GM18498 (cell line): ENCODE data around the gene C1QB.
"Not testable (repeated sequence)": the region's sequence is repeated elsewhere in the genome, so short reads cannot be mapped to it uniquely, and the experiment has no call there.

Source experiments
- ATAC-seq: cut with Tn5 transposase; IDR thresholded peaks from one replicate; pipeline ENCODE4 v1.9.1; 2021; ENCODE audit warnings: mild to moderate bottlenecking, moderate library complexity; ENCODE audit not compliant: unreplicated experiment

Gene C1QB

DNA sequence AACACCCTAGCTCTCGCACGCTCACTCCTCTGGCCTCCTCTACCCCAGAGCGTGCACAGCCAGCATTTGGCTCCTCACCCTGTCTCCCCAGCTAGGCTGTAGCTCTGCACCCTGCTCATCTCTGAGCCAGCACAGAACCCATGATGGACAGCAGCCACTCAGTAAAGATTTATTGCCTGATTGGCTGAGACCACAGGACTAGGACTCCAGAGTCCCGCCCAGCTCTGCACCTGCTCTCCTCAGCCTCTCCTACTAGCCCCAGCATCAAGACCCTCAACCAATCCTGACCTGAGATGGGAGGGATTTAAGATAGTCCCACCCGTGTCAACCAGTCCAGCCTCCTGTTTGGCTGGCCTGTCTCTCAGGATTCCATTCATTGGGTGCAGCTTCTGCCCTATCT, 9.3 kb downstream of the C1QB start:
- ATAC-seq = no peak

DNA sequence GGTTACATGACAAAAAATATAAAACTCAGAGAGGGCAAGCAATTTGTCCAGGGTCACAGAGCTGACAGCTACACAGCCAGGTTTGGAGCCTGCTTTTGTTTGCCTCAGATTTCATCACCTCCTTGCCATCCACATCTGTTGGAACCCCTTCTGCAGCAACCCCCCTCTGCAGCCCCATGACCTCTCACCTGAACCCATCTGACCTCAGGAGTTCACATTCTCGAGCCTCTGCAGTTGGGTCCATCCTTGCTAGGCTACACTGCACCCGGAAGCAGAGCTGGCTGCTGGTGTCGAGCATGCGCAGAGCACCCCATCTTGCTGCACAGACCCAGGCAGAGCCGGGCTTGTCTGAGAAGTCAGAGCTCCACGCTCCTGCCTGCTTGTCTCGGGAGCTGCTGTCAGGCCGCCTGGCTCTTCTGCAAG, 10.0 kb downstream of the C1QB start:
- ATAC-seq = no peak

DNA sequence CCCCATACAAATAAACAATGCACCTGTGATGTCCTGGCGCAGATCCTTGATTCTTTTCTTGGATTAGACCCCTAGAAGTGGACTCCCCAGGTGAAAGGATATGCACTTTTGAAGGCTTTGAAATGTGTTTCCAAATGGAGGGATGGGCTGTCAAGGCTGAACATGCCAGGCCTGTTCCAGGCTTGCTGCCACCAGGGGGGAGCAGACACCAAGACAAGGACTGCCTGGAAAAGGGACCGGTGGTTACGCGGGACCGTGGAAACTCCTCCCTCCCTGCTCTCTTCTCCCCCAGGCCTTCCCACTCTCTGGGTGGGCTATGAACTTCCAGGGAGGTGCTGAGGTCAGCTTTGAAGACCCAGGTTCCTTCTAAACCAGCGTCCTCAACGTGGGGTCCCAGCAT, 12.7 kb downstream of the C1QB start:
- ATAC-seq = no peak

DNA sequence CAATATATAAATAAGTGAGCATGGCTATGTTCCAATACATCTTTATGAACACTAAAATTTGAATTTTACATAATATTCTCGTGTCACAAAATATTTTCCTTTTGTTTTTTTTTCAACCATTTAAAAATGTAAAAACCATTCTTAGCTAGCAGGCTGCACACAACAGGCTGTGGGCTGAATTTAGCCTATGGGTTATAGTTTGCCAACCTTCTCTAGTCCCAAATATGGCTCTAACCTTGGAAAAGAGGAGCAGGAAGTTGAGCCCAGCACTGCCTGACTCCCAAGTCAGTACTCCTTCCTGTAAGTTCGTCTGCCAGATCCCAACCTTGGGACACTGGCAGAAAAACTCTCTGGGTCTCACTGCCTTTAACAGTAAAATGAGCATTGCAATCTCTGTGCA, 13.4 kb downstream of the C1QB start:
- no peak for ATAC-seq

DNA sequence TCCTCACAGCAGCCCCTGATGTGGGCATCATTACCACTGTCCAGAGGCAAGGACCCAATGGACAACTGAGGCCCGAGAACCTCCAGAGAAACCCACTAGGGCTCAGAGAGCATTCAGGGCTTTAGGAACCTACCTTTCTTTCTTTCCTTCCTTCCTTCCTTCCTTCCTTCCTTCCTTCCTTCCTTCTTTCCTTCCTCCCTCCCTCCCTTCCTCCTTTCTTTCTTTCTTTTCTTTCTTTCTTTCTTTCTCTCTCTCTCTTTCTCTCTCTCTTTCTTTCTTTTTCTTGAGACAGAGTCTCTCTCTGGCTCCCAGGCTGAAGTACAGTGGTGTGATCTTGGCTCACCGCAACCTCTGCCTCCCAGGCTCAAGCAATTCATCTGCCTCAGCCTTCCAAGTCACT, 15.8 kb downstream of the C1QB start:
- not testable (repeated sequence) for ATAC-seq

DNA sequence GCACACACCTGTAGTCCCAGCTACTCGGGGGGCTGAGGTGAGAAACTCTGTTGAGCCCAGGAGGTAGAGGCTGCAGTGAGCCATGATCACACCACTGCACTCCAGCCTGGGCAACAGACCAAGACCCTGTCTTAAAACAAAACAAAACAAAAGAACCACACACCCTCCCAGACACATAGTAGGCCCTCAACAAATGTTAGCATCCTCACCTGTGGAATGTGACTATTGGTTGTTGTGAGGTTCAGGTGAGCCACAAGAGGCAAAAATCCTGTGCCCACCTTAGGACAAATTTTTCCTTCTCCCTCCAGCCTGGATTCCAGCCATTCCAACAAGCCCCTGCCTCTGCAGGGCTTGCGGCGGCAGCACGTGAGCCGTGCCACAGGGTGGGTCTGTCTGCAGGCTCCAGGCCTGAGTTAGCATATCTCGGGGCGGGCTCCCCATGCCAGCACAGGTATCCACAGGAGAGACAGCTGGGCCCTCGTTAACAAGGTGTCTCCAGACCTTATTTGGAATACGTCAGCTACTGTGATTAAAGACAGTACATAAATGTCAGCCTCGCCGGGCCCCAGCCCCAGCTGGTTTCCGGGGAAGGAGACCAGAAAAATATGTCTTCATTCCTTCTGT, 17.4 kb downstream of the C1QB start:
- no peak for ATAC-seq

DNA sequence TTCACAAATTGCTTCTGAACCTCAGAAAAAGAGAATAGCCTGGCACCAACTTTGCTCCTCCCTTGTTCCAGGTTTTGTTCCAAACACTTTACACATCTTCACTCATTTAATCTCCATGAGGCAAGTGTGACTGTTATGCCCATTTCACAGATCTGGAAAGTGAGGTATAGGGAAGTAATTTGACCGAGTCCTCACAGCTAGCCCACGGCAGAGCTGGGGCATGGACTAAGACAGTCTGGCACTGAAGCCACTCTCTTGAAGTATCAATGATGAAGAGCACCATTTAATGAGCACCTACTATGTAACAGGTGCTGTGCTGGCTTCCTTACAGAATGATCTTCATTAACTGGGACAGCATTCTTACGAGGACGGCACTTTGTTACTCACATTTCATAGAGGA, 19.0 kb downstream of the C1QB start:
- no peak for ATAC-seq

DNA sequence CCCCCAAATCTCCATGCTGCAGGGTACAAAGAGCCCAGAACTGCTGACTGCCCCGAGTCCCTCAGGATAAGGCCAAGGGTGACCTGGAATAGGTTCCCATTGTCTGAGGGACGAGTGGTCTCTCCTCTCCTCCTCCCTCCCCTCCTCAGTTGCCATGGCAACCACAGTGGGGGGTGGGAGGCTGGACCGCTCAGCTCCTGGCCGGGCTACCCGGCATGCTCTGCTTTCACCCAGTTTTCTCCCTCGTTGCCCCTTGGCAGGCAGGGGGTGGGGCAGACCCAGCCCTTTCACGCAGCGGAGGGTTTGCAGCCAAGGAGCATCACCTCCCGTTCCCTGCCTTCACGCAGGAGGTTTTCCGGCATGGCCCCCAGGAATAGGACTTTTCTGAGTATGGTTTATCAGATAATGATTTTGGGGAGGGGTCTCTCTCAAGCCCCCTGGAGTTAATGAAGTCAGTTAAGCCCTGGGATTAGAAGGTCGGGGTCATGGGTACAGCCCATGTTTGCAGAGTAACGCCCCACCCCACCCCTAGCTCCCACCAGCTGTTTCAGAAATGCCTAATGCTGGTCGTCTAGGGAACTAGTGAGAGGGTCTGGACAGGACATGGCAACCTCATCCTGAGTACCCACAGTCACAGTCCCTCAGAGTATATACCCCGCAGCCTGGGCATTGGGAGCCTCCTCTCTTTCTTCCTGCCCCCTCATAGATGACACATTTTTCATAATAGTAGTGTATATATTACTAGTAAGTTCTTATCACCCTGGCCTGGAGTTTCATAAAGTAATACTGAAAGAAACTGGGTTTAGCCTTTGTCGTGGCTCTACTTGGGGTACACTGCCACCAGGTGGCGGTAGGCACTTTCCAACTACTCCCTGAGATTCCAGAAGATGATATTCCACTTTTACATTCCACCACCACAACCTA, 20.7 kb downstream of the C1QB start:
- ATAC-seq = no peak

DNA sequence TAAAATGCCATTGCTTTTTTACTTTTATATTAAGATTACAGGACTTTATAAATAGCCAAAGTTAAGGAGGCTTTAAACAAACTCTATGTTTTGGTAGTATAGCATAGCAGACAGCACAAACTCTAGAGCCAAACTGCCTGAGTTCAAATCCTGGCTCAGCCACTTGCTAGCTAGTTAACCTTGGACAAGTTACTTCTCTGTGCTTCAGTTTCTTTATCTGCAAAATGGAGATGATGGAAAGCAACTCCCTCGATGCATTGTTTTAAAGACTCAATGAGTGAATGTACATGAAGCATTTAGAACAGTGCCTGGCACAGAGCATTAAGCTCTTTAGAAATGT, 21.3 kb downstream of the C1QB start:
- no peak for ATAC-seq

DNA sequence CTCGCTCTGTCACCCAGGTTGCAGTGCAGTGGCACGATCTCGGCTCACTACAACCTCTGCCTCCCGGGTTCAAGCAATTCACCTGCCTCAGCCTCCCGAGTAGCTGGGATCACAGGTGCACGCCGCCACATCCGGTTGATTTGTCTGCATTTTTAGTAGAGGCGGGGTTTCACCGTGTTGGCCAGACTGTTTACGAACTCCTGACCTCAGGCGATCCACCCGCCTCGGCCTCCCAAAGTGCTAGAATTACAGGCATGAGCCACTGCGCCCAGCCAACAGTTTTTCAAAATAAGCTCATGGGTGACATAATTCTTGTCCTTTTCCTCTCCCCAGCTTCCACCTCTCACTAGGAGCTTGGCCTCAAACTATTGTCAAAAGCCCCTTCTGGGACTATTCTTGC, 23.1 kb downstream of the C1QB start:
- ATAC-seq = not testable (repeated sequence)

DNA sequence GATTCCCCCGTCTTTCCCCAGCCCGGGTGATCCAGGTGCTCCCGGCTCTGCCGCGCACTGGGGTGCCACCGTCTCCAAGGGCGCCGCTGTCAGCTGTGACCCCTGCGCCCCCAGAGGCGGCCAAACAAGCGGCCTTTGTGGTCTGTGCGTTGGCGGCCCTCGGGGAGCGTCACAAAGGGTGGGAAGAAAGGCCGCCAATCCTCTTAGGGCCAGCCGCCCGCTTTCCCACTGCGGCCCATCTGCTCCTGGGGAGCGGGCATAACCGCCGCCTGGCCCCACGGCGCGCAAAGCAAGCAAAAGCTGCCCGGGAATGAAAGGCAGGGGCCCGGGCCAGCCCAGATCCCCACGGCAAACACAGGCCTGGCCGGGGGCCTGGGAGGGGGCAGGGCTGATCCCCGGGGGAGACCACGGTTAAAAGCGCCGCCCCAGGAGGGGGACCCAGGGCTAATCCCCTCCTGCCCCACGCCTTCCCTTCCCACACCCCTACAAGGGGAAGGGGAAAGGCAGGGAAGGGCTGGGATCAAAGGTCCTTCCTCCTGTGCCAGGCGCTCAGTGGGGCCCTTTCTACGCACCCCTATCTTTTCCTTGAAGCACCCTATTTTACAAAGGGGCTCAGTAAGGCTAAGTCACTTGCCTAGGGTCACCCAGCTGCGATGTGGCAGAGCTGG, 24.0 kb downstream of the C1QB start:
- no peak for ATAC-seq

DNA sequence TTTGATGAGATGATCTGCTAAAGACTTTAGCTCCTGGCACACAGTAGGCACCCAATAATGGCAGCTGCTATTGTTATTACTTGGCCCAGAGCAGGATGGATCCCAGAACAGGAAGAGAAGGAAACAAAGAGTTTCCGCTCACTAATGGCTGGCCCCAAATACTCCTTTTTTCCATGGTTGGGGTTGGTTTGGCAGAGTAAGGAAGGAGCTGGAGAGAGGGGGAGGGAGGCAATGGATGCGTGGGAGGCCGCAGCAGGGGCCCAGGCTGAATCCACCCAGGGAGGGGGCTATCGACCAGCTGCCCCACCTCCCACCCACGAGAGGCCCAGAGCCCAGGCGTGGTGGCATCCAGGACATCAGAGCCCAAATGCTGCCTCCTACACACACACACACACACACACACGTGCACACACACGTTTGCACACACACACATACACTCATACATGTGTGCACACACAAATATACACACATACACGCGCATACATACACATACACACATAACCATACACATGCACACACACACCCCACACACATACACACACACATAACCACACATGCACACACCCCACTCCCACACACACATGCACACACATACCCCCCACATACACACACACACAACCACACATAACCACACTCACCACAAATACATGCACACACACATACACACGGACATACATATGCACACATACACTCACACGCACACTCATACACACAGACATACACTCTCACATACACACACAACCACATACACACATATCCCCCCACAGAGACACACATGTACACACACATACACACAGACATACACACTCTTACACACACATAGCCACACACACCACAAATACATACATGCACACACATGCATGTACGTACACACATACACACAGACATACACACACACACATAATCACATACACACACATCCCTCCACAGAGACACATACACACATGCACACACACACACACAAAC, 25.2 kb downstream of the C1QB start:
- no peak for ATAC-seq

DNA sequence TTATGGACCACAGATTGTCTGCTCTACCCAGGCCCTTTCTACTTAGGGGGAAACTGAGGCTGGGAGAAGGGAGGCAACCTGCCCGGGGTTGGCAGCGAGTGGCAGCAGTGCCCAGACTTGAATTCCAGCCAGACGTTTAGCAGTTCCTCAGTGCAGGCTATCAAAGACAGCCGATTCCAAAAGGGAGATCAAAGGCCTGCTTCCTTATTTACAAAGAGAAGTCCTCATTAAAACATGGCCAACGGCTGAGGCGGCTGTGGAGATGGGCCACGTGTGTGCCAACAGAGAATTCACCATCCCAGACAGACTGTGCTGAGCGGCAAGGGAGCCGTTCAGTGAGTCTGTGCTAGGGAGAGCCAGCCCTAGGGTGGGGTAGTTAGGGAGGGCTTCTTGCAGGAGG, 27.7 kb downstream of the C1QB start:
- no peak for ATAC-seq

DNA sequence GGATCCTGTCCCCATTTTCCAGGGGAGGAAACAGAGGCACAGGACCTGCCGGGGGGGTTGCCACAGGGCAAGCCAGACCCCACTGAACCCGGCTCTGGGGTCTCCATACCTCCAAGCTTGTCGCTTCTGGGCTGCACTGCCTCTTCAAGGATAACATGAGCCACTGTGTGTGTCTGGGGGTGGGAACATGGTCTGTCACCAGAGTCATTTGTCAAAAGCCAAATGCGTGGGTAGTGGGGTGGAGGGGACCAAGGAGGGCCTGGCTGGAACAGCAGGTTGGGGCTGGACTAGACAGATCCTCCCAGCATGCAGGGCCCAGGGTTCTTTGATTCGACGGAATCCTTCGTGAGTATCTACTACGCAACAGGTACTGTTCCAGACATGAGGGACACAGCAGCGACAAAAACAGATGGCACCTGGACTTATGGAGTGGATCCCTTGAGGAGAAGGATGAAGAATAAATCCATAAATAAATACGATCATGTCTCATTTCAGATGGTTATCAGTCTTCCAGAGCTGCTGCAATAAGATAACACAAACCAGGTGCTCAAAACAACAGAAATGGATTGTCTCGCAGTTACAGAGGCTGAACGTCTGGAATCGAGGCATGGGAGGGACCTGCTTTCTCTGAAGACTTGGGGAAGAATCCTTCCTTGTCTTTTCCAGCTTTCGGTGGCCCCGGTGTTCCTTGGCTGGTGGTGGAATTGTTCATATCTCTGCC, 28.7 kb downstream of the C1QB start:
- ATAC-seq = no peak

DNA sequence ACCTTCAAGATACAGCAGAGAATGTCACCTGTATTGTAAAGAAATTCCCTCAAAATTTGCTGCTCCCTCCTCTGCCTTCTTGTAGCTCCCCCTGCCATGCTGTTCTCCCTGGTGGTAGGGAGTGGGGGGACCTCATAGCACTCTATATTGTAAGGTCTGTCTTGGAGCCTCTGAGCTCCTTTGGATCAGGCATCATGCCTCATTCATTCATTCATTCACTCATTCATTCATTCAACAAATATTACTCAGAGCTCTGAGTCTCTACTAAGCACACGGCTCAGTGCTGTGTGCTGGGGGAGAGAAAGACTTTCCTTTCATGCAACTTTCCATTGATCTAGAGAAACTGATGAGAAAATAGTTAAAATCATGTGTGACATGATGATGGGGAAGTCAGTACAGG, 30.5 kb downstream of the C1QB start:
- no peak for ATAC-seq

DNA sequence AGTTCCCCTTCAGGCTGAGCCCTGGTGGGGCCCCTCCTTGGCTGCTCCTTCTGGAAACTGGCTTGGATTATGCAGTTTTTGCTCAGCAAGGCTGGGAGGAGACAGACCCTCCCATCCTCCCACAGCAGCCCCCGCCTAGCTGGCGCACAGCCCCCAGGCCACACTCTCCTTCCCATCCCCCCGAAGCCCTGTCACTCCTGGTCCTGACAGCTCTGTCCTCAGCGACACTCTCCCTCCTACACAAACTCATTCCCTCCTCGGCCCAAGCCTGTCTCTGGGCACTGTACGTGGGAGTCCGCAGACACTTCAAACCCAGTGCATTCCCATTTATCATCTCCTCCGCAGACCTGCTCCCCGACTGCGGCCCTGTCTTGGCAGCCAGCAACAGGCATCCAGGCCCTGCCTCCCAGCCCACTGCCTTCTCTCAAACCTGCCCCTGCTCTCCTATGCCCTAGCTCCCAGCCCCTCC, 32.6 kb downstream of the C1QB start:
- ATAC-seq = no peak

DNA sequence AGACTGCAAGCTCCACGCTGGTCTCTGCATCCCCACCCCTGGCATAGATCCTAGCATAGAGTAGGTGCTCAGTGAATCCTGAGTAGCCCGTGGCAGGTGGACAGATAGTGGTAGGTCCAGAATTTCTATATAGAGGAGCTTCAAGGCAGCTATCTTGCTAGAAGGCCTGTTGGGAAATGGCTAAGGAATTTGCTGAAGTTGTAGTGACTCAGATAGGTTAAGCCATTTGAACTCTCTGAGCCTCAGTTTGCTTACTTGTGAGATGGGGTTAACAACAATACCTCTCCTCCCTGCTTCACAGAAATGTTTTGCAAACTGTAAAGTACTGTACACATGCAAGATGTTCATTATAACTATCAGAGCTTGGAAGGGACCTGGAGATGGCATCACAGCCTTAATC, 34.2 kb downstream of the C1QB start:
- no peak for ATAC-seq

DNA sequence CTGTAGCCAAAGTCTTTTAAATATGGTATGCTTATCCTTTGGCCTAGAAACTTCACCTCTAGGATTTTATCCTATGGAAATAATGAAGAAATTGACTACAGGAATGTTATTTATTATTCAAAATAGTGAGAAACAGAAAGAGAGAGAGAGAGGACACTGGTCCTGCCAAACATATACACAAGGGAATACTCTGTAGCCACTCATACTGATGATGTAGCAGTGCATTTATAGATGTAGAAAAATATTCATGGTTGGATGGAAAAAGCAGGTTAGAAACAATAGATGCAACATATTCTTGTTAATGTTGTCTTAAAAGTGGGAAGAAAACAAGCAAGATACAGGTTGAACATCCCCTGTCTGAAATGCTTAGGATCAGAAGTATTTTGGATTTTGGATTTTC, 35.4 kb downstream of the C1QB start:
- ATAC-seq = no peak

DNA sequence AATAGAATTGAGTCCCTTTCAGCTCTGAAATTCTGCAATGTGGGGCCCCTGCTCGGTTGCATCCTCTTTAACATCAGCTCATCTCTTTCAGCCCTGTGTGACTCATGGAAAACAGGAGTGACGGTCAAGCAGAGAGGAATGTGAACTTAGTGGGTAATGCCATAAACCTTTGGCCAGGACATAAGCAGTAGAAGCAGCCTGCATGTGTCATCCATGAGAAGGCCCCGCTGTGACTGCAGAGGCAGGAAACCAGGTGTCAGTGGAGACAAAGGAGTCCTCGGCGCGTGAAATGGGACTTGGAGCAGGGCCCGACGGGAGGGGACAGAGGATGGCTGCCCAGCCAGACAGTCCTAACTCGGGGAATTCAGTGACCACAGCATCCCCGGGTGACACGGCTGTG, 36.5 kb downstream of the C1QB start:
- ATAC-seq = no peak
